GM12864 (cell line): ENCODE results near the gene RBBP8NL.

Experiments used
- DNase-seq: peaks from one replicate; pipeline ENCODE4 v3.0.0-alpha.2; 2011; ENCODE audit warnings: low read depth
- H3K4me3 ChIP-seq: 2 replicates; pipeline ENCODE4 v1.5.1; 2011; ENCODE audit warnings: mild to moderate bottlenecking, low read depth, low read length, control low read depth
- CTCF ChIP-seq: IDR thresholded peaks from 2 replicates; pipeline ENCODE4 v1.5.1; 2011; ENCODE audit warnings: low read depth, mild to moderate bottlenecking, moderate library complexity, low read length, control low read depth, inconsistent platforms; ENCODE audit errors: missing control alignments

RBBP8NL gene

GRCh38 chr20:62425281-62426058 lies 1.9 kb downstream of the RBBP8NL start:
- no peak overlapping the region for H3K4me3 ChIP-seq
- TF ChIP-seq CTCF: no peak
- DNase-seq: no peak

- TF ChIP-seq CTCF: no peak
- DNase-seq: no peak
- no peak overlapping the region for H3K4me3 ChIP-seq
Observed at GRCh38 chr20:62424249-62425107, 2.9 kb downstream of the RBBP8NL start.

GRCh38 chr20:62423326-62423706 lies 4.0 kb downstream of the RBBP8NL start:
- DNase-seq: no peak
- TF ChIP-seq CTCF: no peak
- no peak overlapping the region for H3K4me3 ChIP-seq

GRCh38 chr20:62422636-62423325 lies 4.6 kb downstream of the RBBP8NL start:
- H3K4me3 ChIP-seq: no peak overlapping the region
- no peak for DNase-seq
- TF ChIP-seq CTCF: no peak

- no peak for TF ChIP-seq CTCF
- H3K4me3 ChIP-seq: no peak overlapping the region
- DNase-seq: no peak
Observed at GRCh38 chr20:62421716-62421990, 5.7 kb downstream of the RBBP8NL start.

GRCh38 chr20:62420846-62421715 lies 6.3 kb downstream of the RBBP8NL start:
- DNase-seq: no peak
- TF ChIP-seq CTCF: no peak
- H3K4me3 ChIP-seq: no peak overlapping the region
